CD4-positive, alpha-beta memory T cell (primary cell): ENCODE measurements around the gene HAL. TPM values are rescaled to one million over a fixed set of nuclear protein-coding genes. Genes with fewer than 3 reads are reported as not detected.

ENCODE experiments used
- CTCF ChIA-PET: fragments of 350-600 bp; sonication (Branson Sonifier 250); formaldehyde crosslinking; loops from one replicate; lab custom pipeline; 2021; ENCODE audit warnings: inconsistent platforms; ENCODE audit not compliant: partially characterized antibody; lab: Charles Lee
- POLR2A ChIA-PET: fragments of 350-600 bp; sonication (Branson Sonifier 250); formaldehyde crosslinking; loops from one replicate; lab custom pipeline; 2021; ENCODE audit not compliant: partially characterized antibody; lab: Charles Lee
- DNase-seq, 5 donors: peaks; one replicate each; pipeline versions ENCODE4 v3.0.0 to v3.0.0-alpha.2; 2020 to 2022; ENCODE audit warnings: mixed read lengths in 1 of 5
- H3K27ac ChIP-seq: one replicate; pipeline ENCODE4 v1.7.0; 2013; ENCODE audit warnings: low read depth, low read length
- H3K27me3 ChIP-seq: 2 replicates; pipeline ENCODE4 v1.7.0; 2013; ENCODE audit warnings: mild to moderate bottlenecking, low read length, moderate library complexity; ENCODE audit not compliant: insufficient read depth
- H3K36me3 ChIP-seq: 2 replicates; pipeline ENCODE4 v1.7.0; 2013; ENCODE audit warnings: mild to moderate bottlenecking, low read length, moderate library complexity; ENCODE audit not compliant: insufficient read depth
- H3K4me1 ChIP-seq: 2 replicates; pipeline ENCODE4 v1.7.0; 2013; ENCODE audit warnings: mild to moderate bottlenecking, low read length, moderate library complexity; ENCODE audit not compliant: insufficient read depth
- H3K4me3 ChIP-seq, 2 donors: one replicate each; pipeline ENCODE4 v1.7.0; 2013; ENCODE audit warnings: low read length in 2 of 2, mild to moderate bottlenecking in 1 of 2
- H3K9me3 ChIP-seq, 2 donors: one replicate each; pipeline ENCODE4 v1.7.0; 2013; ENCODE audit warnings: low read length in 2 of 2, control low read depth in 1 of 2; ENCODE audit not compliant: control insufficient read depth in 1 of 2
- H3K27ac Mint-ChIP-seq, 7 donors: one replicate each; pipeline ENCODE4 v1.8.0; 2020 to 2021; ENCODE audit warnings: mixed read lengths in 7 of 7, mild to moderate bottlenecking in 6 of 7, inconsistent platforms in 3 of 7, moderate library complexity in 3 of 7
- H3K27me3 Mint-ChIP-seq, 2 donors: one replicate each; pipeline ENCODE4 v1.8.0; 2020 to 2021; ENCODE audit warnings: mixed read lengths in 2 of 2
- H3K36me3 Mint-ChIP-seq, 2 donors: one replicate each; pipeline ENCODE4 v1.8.0; 2020 to 2021; ENCODE audit warnings: mixed read lengths in 2 of 2, inconsistent platforms in 1 of 2, mild to moderate bottlenecking in 1 of 2
- H3K4me1 Mint-ChIP-seq, 4 donors: one replicate each; pipeline ENCODE4 v1.8.0; 2020 to 2021; ENCODE audit warnings: mixed read lengths in 4 of 4, mild to moderate bottlenecking in 1 of 4
- H3K4me3 Mint-ChIP-seq, 8 donors: one replicate each; pipeline ENCODE4 v1.8.0; 2020 to 2021; ENCODE audit warnings: mixed read lengths in 8 of 8, mild to moderate bottlenecking in 7 of 8, moderate library complexity in 6 of 8, inconsistent platforms in 3 of 8
- H3K9me3 Mint-ChIP-seq, 8 donors: one replicate each; pipeline ENCODE4 v1.8.0; 2020 to 2021; ENCODE audit warnings: mixed read lengths in 8 of 8, mild to moderate bottlenecking in 5 of 8, inconsistent platforms in 3 of 8, moderate library complexity in 1 of 8
- intact Hi-C: fragments of 100-400 bp; cut with micrococcal nuclease; formaldehyde crosslinking; loops from one replicate; pipeline ENCODE4 v1.15.1; 2023
- polyA plus RNA-seq, 2 donors: library from polyadenylated mRNA; unstranded; fragments of 300-500 nt; fragmentation: Illumina TruSeq; gene quantifications; one replicate each; pipeline ENCODE4 v1.2.3, GENCODE V29; 2021
- total RNA-seq, 2 experiments: library from RNA; stranded (reverse); gene quantifications; one replicate each; pipeline ENCODE4 v1.2.3, GENCODE V29; 2021

HAL gene
- total and polyA plus RNA-seq, 4 experiments from 2014 or later = 1.7 to 2.0 TPM; not detected in 2

DNA sequence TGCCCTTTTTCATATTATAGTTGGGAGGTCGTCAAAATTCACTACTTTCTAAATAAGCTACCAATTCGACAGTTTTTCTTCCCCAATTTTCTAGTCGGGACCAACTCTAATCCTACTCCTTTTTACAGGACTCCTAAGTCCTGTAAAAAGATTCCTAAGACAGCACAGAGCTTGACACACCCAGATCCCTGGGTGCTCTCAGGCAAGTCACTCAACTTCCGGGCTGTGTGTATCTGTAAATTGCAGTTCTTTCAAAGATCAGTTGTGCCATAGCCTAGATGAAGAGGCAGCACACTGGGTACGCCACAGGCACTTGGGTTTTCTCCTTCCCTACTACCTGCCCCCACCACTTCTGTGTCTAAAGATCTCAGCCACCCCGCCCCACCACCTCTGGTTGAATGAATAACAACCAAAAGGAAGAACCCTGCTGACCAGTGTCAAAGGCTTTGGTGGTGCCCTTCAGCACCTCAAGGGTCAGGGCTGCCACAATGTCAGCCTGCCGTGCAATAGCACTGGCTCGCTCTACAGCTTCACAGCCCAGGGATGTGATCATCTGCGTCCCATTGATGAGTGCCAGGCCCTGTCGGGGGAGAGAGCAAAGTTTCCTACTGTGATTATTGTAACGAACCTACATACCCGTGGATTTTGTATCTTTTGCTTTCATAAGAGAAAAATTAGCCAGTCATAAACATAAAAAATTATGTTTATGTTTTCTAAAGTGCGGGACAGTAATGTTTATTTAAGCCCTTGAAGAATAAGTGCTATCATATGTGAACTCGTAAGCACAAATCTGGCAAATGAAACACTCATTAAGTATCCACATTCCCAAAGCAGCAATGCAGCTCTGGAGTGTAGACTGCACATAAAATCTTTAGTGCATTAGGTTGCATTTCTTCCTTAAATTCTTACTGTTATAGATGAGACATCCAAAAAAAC is 9.2 kb downstream of the HAL start:
- Mint-ChIP-seq H3K27ac (no peak overlapping the region), H3K9me3 (no peaks in the 10 kb centered on the region), H3K4me1 (no peaks in the 10 kb centered on the region), H3K4me3 (no peak overlapping the region), H3K27me3 (no peaks in the 10 kb centered on the region), H3K36me3 (peaks cover 0 to 7% of the 10 kb centered on the region in 2 donors)
- no peak overlapping the region for H3K4me3 ChIP-seq
- CTCF ChIA-PET = interaction anchor here (1.0 kb wide), 1 partner anchor 11 kb away, joined by 3 read pairs; no protein-coding TSS in a partner anchor
- no peak overlapping the region for H3K27ac ChIP-seq
- no peaks in the 10 kb centered on the region for H3K27me3 ChIP-seq
- no peaks in the 10 kb centered on the region for H3K36me3 ChIP-seq
- H3K9me3 ChIP-seq = no peaks in the 10 kb centered on the region
- DNase-seq = no peak
- no peaks in the 10 kb centered on the region for H3K4me1 ChIP-seq
- intact Hi-C loops = no loop called here
- POLR2A ChIA-PET = no interaction called here

DNA sequence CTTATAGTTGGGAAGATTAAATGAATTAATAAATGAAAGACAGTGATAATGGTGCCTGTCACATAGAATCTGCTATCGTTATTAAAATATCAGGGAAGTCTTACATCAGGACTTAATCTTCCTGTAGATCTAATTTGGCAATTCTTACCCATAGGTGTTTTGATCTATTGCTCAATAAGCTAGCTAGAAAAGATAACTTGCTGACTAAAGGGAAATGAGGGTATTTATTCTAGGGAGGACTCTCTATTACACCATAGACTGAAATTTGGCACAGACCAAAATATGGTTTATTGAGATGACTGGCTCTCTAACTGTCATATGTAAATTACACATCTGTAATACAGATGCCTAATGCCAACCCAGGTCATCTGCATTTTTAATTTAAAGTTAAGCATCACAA is 11.5 kb downstream of the HAL start:
- Histone ChIP-seq H3K9me3 (no peaks in the 10 kb centered on the region), H3K36me3 (no peaks in the 10 kb centered on the region), H3K27me3 (no peaks in the 10 kb centered on the region), H3K4me3 (no peak overlapping the region), H3K4me1 (no peaks in the 10 kb centered on the region), H3K27ac (no peak overlapping the region)
- H3K4me1 Mint-ChIP-seq = no peaks in the 10 kb centered on the region
- H3K27me3 Mint-ChIP-seq = no peaks in the 10 kb centered on the region
- no peak for DNase-seq
- CTCF ChIA-PET = no interaction called here
- peaks cover 0 to 7% of the 10 kb centered on the region in 2 donors for H3K36me3 Mint-ChIP-seq
- no peaks in the 10 kb centered on the region for H3K9me3 Mint-ChIP-seq
- no peak overlapping the region for H3K27ac Mint-ChIP-seq
- intact Hi-C loops = no loop called here
- no peak overlapping the region for H3K4me3 Mint-ChIP-seq
- POLR2A ChIA-PET = no interaction called here

DNA sequence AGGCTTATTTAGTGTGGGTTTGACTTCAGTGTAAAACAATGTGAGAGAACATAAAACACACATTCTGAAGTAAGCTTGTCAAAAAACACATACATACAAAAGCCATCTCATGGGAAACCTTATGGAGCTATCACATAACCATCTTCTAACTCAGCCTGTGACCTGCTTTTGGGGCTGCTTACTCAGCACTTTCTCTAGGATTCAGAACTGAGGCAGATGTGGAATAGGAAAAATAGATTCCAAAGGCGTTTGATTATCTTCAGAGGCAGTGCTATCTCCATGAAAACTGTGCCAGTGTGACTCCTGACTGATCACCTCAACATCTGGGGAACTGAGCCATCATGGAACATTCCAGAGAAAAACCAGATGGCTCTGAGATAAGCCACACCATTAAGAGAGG is 13.5 kb downstream of the HAL start:
- Mint-ChIP-seq H3K27ac (no peak overlapping the region), H3K36me3 (no peaks in the 10 kb centered on the region), H3K4me1 (no peaks in the 10 kb centered on the region), H3K9me3 (no peaks in the 10 kb centered on the region), H3K4me3 (no peak overlapping the region), H3K27me3 (no peaks in the 10 kb centered on the region)
- H3K36me3 ChIP-seq = no peaks in the 10 kb centered on the region
- no peaks in the 10 kb centered on the region for H3K9me3 ChIP-seq
- ChIA-PET CTCF (no interaction called here), POLR2A (no interaction called here)
- H3K27me3 ChIP-seq = no peaks in the 10 kb centered on the region
- H3K4me3 ChIP-seq = no peak overlapping the region
- no peak overlapping the region for H3K27ac ChIP-seq
- no peak for DNase-seq
- no peaks in the 10 kb centered on the region for H3K4me1 ChIP-seq
- intact Hi-C loops = no loop called here

DNA sequence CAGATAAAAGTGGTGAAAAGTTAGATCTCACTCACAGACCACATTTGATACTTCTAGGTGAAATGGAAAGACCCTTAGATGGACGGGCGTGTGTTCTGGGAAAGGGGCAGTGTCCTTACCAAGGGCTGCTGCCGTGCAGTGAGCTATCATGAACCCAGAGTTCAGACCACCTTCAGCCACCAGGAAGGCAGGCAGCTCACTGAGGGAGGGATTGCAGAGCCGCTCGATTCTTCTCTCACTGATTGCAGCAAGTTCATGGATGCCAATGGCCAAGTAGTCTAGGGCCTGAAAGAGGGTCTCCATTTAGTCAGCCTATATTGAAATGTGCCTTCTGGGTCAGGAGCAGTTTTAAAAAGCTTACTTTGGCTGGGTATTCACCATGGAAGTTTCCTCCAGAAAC is 15.7 kb downstream of the HAL start:
- Histone ChIP-seq H3K27ac (no peak overlapping the region), H3K36me3 (no peaks in the 10 kb centered on the region), H3K4me1 (no peaks in the 10 kb centered on the region), H3K27me3 (no peaks in the 10 kb centered on the region), H3K9me3 (no peaks in the 10 kb centered on the region), H3K4me3 (no peak overlapping the region)
- no peaks in the 10 kb centered on the region for H3K4me1 Mint-ChIP-seq
- ChIA-PET CTCF (no interaction called here), POLR2A (no interaction called here)
- H3K27me3 Mint-ChIP-seq = no peaks in the 10 kb centered on the region
- intact Hi-C loops = no loop called here
- H3K9me3 Mint-ChIP-seq = no peaks in the 10 kb centered on the region
- no peak overlapping the region for H3K27ac Mint-ChIP-seq
- no peak overlapping the region for H3K4me3 Mint-ChIP-seq
- no peaks in the 10 kb centered on the region for H3K36me3 Mint-ChIP-seq
- DNase-seq = no peak

DNA sequence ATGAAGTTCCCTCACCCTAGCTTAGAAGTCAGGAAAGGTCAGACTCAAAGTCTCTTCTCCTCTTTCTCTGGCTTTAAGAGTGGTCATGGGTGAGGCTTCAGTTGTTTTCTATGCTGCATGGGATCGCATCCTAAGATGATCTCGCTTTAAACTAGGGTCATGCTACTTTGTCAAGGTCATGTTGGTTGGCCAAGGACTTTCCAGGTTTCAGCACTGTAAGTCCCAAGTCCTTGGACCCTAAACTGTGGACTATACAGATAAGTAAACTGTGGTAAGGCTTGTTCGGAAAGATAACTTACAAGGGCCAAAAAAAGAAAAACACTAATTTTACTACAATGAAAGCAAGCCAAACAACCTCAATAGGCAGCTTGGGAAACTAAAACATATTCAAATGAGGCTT is 17.4 kb downstream of the HAL start:
- H3K27ac ChIP-seq = no peak overlapping the region
- no peaks in the 10 kb centered on the region for H3K27me3 Mint-ChIP-seq
- no peaks in the 10 kb centered on the region for H3K27me3 ChIP-seq
- H3K9me3 ChIP-seq = no peaks in the 10 kb centered on the region
- CTCF ChIA-PET = interaction anchor here (1.4 kb wide), 1 partner anchor 9 kb away, joined by 3 read pairs; no protein-coding TSS in a partner anchor
- no peak overlapping the region for H3K27ac Mint-ChIP-seq
- H3K4me3 ChIP-seq = no peak overlapping the region
- POLR2A ChIA-PET = no interaction called here
- H3K4me1 Mint-ChIP-seq = no peaks in the 10 kb centered on the region
- H3K4me1 ChIP-seq = no peaks in the 10 kb centered on the region
- H3K9me3 Mint-ChIP-seq = no peaks in the 10 kb centered on the region
- H3K4me3 Mint-ChIP-seq = no peak overlapping the region
- H3K36me3 Mint-ChIP-seq = no peaks in the 10 kb centered on the region
- no peak for DNase-seq
- intact Hi-C loops = no loop called here
- no peaks in the 10 kb centered on the region for H3K36me3 ChIP-seq

DNA sequence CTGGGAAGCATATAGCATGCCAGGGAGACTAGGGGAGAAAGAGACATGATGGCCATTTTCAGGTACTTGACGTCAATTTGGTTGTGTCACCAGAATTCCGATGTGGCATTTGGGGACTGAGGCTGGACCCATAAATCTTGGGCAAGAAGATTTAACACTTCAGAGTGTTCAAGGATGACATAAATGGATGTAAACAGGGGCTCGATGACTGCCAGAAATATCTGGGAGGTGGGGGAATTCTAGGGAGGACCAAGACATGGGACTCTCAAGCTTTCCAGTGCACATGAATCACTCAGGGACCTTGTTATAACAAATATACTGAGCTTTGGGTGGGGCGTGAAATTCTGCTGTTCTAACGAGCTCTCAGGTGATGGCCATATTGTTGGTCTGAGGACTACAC is 17.8 kb downstream of the HAL start:
- Mint-ChIP-seq H3K4me1 (no peaks in the 10 kb centered on the region), H3K4me3 (no peak overlapping the region), H3K9me3 (no peaks in the 10 kb centered on the region), H3K36me3 (no peaks in the 10 kb centered on the region), H3K27me3 (no peaks in the 10 kb centered on the region), H3K27ac (no peak overlapping the region)
- H3K4me1 ChIP-seq = no peaks in the 10 kb centered on the region
- H3K4me3 ChIP-seq = no peak overlapping the region
- no peaks in the 10 kb centered on the region for H3K36me3 ChIP-seq
- H3K9me3 ChIP-seq = no peaks in the 10 kb centered on the region
- intact Hi-C loops = no loop called here
- ChIA-PET POLR2A (no interaction called here), CTCF (interaction anchor here (1.4 kb wide), 1 partner anchor 9 kb away, joined by 3 read pairs; no protein-coding TSS in a partner anchor)
- DNase-seq = no peak
- no peaks in the 10 kb centered on the region for H3K27me3 ChIP-seq
- no peak overlapping the region for H3K27ac ChIP-seq

DNA sequence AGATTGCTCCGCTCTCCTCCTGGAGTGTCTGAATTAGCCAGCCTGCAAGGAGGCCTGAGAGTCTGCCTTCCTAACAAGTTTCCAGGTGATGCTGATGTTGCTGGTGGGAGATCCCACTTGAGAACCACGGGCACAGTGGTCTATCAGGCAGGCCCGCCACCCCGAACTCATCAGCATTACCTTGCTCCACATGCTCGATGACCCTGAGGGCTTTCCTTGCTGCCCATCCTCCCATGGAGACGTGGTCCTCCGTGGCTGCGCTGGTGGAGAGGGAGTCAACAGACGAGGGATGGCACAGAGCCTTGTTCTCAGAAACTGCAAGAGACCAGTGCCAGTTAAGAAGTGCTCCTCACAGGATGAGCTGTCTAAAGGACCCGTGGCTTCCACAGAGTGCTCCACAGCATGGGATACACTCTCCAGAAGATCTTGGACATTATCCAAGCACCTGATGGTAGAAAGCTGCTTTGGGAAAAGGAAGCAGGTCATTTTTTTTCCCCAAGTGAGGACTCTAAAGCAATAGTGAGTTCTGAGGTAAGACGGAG is 18.3 kb downstream of the HAL start:
- CTCF ChIA-PET = interaction anchor here (1.4 kb wide), 1 partner anchor 8 kb away, joined by 3 read pairs; no protein-coding TSS in a partner anchor
- H3K9me3 Mint-ChIP-seq = no peaks in the 10 kb centered on the region

More for the DNA sequence above, 18.3 kb downstream of the HAL start:
- no peak for DNase-seq
- POLR2A ChIA-PET = no interaction called here
- no peaks in the 10 kb centered on the region for H3K4me1 ChIP-seq
- no peaks in the 10 kb centered on the region for H3K9me3 ChIP-seq
- Mint-ChIP-seq H3K27ac (peak overlapping the region in 1 of 7 donors; percentile 8), H3K36me3 (no peaks in the 10 kb centered on the region), H3K4me1 (no peaks in the 10 kb centered on the region), H3K27me3 (no peaks in the 10 kb centered on the region), H3K4me3 (no peak overlapping the region)
- H3K27ac ChIP-seq = no peak overlapping the region
- H3K27me3 ChIP-seq = no peaks in the 10 kb centered on the region
- intact Hi-C loops = no loop called here
- H3K36me3 ChIP-seq = no peaks in the 10 kb centered on the region
- no peak overlapping the region for H3K4me3 ChIP-seq
